ENCODE measurements around the gene NAA25. TPM values are rescaled to one million over a fixed set of nuclear protein-coding genes. Genes with fewer than 3 reads are reported as not detected.
"Not testable (repeated sequence)": the region's sequence is repeated elsewhere in the genome, so short reads cannot be mapped to it uniquely, and the experiment has no call there.

The NAA25 gene
- total RNA-seq, 1 donor, result 33.8 TPM

- Histone ChIP-seq H3K27me3 (ENCODE audit: insufficient read depth, low read length) (no peaks in the 10 kb centered on the region), H3K4me1 (ENCODE audit: insufficient read depth, low read length) (peaks cover 50% of the 10 kb centered on the region), H3K9me3 (ENCODE audit: low read depth, low read length) (no peaks in the 10 kb centered on the region), H3K4me3 (ENCODE audit: low read length) (peak overlapping the region; percentile 67)
Measured at GRCh38 chr12:112011685-112012084, 96.9 kb downstream of the NAA25 start.

- H3K4me1 ChIP-seq (ENCODE audit: insufficient read depth, low read length), result peaks cover 52% of the 10 kb centered on the region
Measured at GRCh38 chr12:112010415-112011344, 97.9 kb downstream of the NAA25 start.

GRCh38 chr12:112009596-112009995 lies 99.0 kb downstream of the NAA25 start:
- H3K4me1 ChIP-seq (ENCODE audit: insufficient read depth, low read length), result peaks cover 41% of the 10 kb centered on the region
- H3K4me3 ChIP-seq (ENCODE audit: low read length); H3K27me3 ChIP-seq (ENCODE audit: insufficient read depth, low read length); H3K9me3 ChIP-seq (ENCODE audit: low read depth, low read length): not testable (repeated sequence)

More at GRCh38 chr12:112010415-112011344, 97.9 kb downstream of the NAA25 start:
- Histone ChIP-seq H3K4me3 (ENCODE audit: low read length) (no peak overlapping the region), H3K27me3 (ENCODE audit: insufficient read depth, low read length) (no peaks in the 10 kb centered on the region), H3K9me3 (ENCODE audit: low read depth, low read length) (no peaks in the 10 kb centered on the region)

GRCh38 chr12:112008918-112009317 lies 99.7 kb downstream of the NAA25 start:
- Histone ChIP-seq H3K4me1 (ENCODE audit: insufficient read depth, low read length) (peaks cover 35% of the 10 kb centered on the region), H3K9me3 (ENCODE audit: low read depth, low read length) (no peaks in the 10 kb centered on the region), H3K4me3 (ENCODE audit: low read length) (no peak overlapping the region), H3K27me3 (ENCODE audit: insufficient read depth, low read length) (no peaks in the 10 kb centered on the region)

GRCh38 chr12:112007945-112008344 lies 100.6 kb downstream of the NAA25 start:
- Histone ChIP-seq H3K4me1 (ENCODE audit: insufficient read depth, low read length) (peaks cover 32% of the 10 kb centered on the region), H3K27me3 (ENCODE audit: insufficient read depth, low read length) (no peaks in the 10 kb centered on the region), H3K9me3 (ENCODE audit: low read depth, low read length) (no peaks in the 10 kb centered on the region), H3K4me3 (ENCODE audit: low read length) (no peak overlapping the region)

- H3K4me1 ChIP-seq (ENCODE audit: insufficient read depth, low read length), result peaks cover 28% of the 10 kb centered on the region
- no peak overlapping the region for H3K4me3 ChIP-seq (ENCODE audit: low read length)
- H3K27me3 ChIP-seq (ENCODE audit: insufficient read depth, low read length), result no peaks in the 10 kb centered on the region
- no peaks in the 10 kb centered on the region for H3K9me3 ChIP-seq (ENCODE audit: low read depth, low read length)
Measured at GRCh38 chr12:112005419-112006395, 102.9 kb downstream of the NAA25 start.

GRCh38 chr12:112004041-112004440 lies 104.5 kb downstream of the NAA25 start:
- Histone ChIP-seq H3K4me1 (ENCODE audit: insufficient read depth, low read length) (peaks cover 31% of the 10 kb centered on the region), H3K4me3 (ENCODE audit: low read length) (no peak overlapping the region), H3K9me3 (ENCODE audit: low read depth, low read length) (no peaks in the 10 kb centered on the region), H3K27me3 (ENCODE audit: insufficient read depth, low read length) (no peaks in the 10 kb centered on the region)

GRCh38 chr12:112001576-112001975 lies 107.0 kb downstream of the NAA25 start:
- no peaks in the 10 kb centered on the region for H3K9me3 ChIP-seq (ENCODE audit: low read depth, low read length)
- H3K4me3 ChIP-seq (ENCODE audit: low read length), result peak overlapping the region; percentile 24
- H3K4me1 ChIP-seq (ENCODE audit: insufficient read depth, low read length), result peaks cover 42% of the 10 kb centered on the region

GRCh38 chr12:112000820-112001219 lies 107.8 kb downstream of the NAA25 start:
- no peak overlapping the region for H3K4me3 ChIP-seq (ENCODE audit: low read length)
- no peaks in the 10 kb centered on the region for H3K9me3 ChIP-seq (ENCODE audit: low read depth, low read length)
- H3K4me1 ChIP-seq (ENCODE audit: insufficient read depth, low read length), result peaks cover 39% of the 10 kb centered on the region
- no peaks in the 10 kb centered on the region for H3K27me3 ChIP-seq (ENCODE audit: insufficient read depth, low read length)

More at GRCh38 chr12:112001576-112001975, 107.0 kb downstream of the NAA25 start:
- H3K27me3 ChIP-seq (ENCODE audit: insufficient read depth, low read length), result no peaks in the 10 kb centered on the region

GRCh38 chr12:111999129-111999528 lies 109.5 kb downstream of the NAA25 start:
- H3K4me3 ChIP-seq (ENCODE audit: low read length); H3K9me3 ChIP-seq (ENCODE audit: low read depth, low read length); H3K27me3 ChIP-seq (ENCODE audit: insufficient read depth, low read length): not testable (repeated sequence)
- peaks cover 53% of the 10 kb centered on the region for H3K4me1 ChIP-seq (ENCODE audit: insufficient read depth, low read length)

GRCh38 chr12:111998015-111998414 lies 110.6 kb downstream of the NAA25 start:
- Histone ChIP-seq H3K27me3 (ENCODE audit: insufficient read depth, low read length) (no peaks in the 10 kb centered on the region), H3K9me3 (ENCODE audit: low read depth, low read length) (no peaks in the 10 kb centered on the region), H3K4me1 (ENCODE audit: insufficient read depth, low read length) (peaks cover 64% of the 10 kb centered on the region), H3K4me3 (ENCODE audit: low read length) (no peak overlapping the region)

GRCh38 chr12:111997300-111997699 lies 111.3 kb downstream of the NAA25 start:
- no peak overlapping the region for H3K4me3 ChIP-seq (ENCODE audit: low read length)
- peaks cover 69% of the 10 kb centered on the region for H3K4me1 ChIP-seq (ENCODE audit: insufficient read depth, low read length)
- H3K27me3 ChIP-seq (ENCODE audit: insufficient read depth, low read length), result no peaks in the 10 kb centered on the region
- no peaks in the 10 kb centered on the region for H3K9me3 ChIP-seq (ENCODE audit: low read depth, low read length)

GRCh38 chr12:111995782-111996480 lies 112.7 kb downstream of the NAA25 start:
- H3K4me1 ChIP-seq (ENCODE audit: insufficient read depth, low read length), result peaks cover 64% of the 10 kb centered on the region
- no peaks in the 10 kb centered on the region for H3K27me3 ChIP-seq (ENCODE audit: insufficient read depth, low read length)
- H3K9me3 ChIP-seq (ENCODE audit: low read depth, low read length), result no peaks in the 10 kb centered on the region
- H3K4me3 ChIP-seq (ENCODE audit: low read length), result no peak overlapping the region

GRCh38 chr12:111994211-111995111 lies 114.1 kb downstream of the NAA25 start:
- Histone ChIP-seq H3K4me1 (ENCODE audit: insufficient read depth, low read length) (peaks cover 57% of the 10 kb centered on the region), H3K4me3 (ENCODE audit: low read length) (peak overlapping the region; percentile 32)
- H3K27me3 ChIP-seq (ENCODE audit: insufficient read depth, low read length); H3K9me3 ChIP-seq (ENCODE audit: low read depth, low read length): not testable (repeated sequence)
